ENCODE results near the gene BCL11B.
"Not testable (repeated sequence)": the region's sequence is repeated elsewhere in the genome, so short reads cannot be mapped to it uniquely, and the experiment has no call there.

Gene BCL11B

GRCh38 chr14:99236386-99237138 is 35.4 kb downstream of the BCL11B start:
- DNase-seq: no peak

GRCh38 chr14:99235582-99236320 is 36.2 kb downstream of the BCL11B start:
- DNase-seq: no peak

- DNase-seq: peak; percentile 81
These were observed 36.9 kb downstream of the BCL11B start for GRCh38 chr14:99234961-99235571.

DNA sequence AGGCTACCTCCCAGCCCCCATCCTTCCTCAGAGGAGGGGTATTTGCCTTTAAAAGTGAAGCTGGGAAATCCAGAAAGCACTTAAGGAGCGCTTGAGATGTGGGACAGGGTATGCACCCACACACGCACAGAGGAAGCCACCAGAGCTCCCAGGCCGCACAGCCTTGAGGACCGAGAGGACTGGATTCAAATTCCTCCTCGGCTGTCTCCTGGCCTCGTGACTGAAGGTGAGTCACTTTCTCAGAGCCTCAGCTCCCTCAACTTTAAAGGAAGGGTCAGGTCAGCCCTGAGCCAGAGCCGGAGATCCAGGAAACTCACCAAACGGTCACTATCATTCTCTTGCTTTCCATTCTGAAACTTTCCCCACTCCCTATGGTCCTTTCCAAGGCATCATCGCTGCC is 37.6 kb downstream of the BCL11B start:
- no peak for DNase-seq

GRCh38 chr14:99233222-99234035 is 38.6 kb downstream of the BCL11B start:
- DNase-seq: no peak

DNA sequence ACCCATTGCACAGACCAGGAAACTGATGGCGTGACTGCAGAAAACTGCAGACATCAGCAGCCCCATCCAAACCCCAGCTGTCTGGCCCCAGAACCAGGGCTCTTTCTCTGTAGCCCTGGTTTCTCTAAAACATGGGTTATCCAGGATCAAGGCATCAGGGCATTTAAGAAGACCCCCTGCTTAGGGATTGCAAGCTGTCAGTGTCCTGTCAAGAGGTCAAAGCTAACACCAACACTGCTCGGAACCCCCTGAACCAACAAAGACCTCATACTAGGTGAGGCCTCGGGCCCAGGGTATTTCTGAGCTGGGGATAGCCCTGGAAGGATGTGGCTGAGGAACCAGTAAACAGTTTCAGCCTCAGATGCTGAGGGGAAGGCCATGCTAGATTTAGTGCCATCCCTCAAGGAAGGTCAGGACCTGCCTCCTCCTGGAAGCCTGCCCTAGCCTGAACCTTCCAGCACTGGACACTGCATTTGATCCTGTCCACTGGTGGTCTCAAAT is 39.2 kb downstream of the BCL11B start:
- DNase-seq: no peak

GRCh38 chr14:99231850-99232713 is 39.9 kb downstream of the BCL11B start:
- DNase-seq: no peak

- no peak for DNase-seq
These were observed 40.7 kb downstream of the BCL11B start for GRCh38 chr14:99231161-99231849.

DNA sequence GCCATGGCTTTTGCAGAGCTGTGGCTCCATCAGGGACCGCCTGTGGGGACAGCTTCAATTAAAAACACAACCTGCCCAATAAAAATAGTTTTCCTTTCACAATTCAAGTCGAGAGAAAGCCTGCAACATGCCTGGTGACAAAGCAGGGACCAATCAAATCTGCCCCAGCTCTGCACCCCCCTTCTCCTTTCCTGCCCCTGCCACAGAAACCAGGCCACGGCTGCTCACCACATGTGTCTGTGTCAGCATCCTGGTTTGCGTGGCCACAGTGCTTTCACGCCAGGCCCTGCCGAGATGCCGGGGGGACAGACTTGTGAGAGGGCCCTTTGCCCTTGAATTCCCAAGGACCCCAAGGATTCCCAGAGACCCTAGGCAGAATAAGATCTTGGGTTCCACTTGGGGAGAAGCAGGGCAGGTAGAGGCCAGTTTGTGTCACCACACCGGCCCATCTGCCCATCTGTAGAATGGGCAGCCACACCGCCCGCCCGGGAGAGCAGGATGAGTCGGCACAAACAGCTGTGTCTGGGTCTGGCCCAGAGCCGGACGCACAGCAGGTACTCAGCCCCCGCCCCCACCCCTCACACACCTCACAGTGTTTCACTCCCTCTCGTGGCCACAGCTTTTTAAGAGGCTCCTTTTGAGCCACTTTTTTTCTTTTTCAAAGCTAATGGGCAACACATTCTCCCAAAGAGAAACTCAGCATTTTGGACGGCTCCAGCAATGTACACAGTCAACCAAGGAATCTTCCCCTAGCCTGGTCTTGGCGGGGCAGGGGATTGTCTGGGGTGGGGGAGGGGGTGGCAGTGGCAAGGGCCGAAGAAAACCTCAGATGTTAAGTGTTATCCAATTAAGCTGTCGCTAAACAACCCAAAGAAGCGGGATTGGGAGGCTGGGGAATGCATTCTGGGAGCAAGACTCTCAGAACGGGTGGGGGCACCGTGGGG is 41.5 kb downstream of the BCL11B start:
- DNase-seq: peak; percentile 79

- no peak for DNase-seq
These were observed 42.3 kb downstream of the BCL11B start for GRCh38 chr14:99229654-99230207.

DNA sequence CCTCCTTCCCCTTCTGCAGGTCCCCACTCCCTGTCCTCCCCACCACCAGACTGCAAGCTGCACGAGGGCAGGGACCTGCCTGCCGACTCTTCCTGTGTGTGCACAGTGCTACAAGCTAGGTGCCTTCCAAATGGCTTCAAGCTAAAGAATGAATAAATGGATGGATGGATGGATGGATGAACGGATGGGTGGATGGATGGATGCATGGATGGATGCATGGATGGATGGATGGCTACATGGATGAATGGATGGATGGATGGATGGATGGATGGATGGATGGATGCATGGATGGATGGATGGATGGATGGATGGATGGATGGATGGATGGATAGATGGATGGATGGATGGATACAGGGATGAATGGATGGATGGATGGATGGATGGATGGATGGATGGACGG is 43.2 kb downstream of the BCL11B start:
- DNase-seq: not testable (repeated sequence)

GRCh38 chr14:99226687-99227086 is 45.3 kb downstream of the BCL11B start:
- no peak for DNase-seq

DNA sequence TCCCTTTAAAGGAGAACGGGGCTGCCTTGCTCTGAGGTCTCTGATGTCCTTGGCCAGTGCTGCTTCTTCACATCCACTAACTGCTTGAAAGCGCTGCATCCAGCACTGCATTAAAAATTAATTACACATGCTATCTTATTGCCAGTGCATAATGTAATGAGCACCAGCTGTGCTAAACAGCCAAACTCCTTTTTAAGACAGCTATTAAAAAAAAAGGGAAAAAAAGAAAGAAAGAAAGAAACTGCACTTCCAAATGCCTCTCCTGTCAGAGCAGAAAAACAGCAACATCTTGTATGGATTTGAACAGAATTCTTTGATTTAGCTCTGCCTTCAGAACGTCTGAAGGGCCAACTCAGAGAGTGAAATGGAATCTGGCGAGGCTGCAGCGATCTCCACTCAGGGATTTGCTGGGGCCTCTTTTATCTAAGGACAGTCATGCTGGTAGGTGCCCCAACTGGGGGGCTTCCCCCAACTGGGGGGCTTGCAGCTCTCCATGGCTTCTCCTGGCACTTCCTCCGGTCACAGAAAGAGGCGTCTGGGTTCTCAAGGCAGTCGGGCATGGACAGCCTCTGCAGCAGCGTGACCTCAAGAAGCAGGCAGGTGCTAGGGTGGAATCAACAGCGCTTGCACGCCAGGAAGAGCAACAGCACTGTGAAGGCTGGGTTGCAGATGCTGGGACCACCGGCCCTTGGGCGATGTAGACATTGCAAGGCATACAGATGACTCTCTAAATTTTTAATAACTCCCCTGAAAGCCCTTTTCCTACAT is 46.4 kb downstream of the BCL11B start:
- no peak for DNase-seq

- no peak for DNase-seq
These were observed 47.0 kb downstream of the BCL11B start for GRCh38 chr14:99224948-99225347.

DNA sequence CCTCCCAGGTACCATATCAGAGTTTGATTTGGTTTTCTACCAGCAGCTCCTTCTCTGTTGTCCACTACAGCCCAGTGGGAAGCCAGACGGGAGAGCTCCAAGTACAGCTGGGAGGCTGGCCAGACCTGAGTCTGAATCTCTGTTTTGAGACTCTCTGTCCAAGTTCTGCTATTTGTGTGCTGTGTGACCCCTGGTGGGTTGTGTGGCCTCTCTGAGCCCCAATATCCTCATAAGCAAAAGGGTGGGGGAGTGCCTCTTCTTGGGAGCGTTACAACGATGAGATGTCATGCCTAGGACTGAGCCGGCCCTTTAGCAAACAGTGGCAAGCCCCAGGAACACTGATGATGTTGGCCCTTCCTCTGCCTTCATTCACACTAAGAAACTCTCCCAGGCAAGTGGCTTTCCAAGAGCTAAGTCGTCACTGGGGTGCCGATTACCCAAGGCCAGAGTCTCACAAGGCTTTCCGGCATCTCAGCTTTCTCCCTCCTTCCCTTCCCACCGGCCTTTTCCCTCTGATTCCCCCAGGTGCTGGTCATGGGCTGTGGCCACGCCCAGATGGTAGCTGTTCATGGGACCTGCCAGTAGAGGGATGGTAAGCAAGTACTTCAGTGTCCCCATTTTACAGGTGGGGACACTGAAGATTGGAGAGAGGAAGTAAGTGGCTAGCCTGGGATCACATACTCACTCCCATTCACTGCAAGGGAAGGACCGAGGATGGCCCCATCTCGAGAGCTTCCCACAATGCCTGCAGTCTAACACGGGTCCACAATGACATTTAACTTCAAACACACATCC is 47.7 kb downstream of the BCL11B start:
- DNase-seq: no peak

DNA sequence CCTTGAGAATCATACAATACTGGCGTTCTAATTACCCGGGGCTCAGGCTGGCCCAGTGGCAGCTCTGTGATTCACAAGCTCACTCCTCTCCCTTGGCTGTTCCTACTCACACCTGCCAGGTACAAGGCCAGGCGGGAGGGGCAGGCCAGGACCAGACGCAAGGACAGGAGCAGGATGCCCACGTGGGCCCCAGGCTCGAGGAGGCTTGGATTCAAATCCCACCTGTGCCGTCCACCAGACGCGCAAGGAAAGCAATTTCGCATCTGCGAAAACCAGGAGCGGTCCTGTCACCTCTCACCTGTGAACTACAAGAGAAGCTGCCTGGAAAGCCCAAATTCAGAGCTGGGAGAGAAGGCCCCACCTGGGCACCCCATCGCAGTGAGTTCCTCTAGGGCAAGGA is 50.6 kb downstream of the BCL11B start:
- DNase-seq: no peak

DNA sequence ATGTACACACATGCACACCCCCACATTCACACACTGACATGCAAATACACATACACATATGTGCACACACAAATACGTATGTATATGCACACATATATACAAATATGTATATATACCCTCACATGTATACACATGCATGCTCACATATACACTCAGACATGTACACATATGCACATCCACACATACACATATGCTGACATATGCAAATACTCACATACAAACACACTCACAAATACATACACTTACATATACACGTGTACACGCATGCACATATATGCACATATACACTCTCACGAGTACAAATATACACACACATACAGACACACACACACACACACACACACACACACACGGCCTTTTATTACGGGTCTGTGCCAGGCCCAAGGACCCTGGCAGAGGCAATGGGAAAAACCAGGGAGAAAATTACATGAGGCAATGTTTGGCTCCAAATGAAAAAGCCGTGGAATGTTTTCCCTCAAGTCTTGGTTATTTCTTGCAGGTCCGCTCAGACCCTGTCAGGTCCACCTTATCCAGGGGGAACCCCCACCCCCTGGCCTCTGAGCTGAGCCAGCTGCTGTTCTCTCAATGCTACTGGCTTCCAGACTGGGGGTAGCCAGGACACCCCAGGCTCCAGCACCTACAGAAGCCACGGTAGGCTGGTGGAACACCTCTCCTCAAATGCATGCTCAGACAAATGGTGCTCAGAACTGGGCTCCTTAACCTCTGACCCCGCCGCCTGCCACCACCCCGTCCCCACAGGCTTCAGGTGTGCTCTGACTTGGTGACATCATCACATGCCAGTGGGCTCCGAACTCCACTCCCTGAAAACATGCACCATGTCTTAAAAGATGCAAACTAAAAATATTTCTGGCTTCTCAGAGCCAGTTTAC is 54.7 kb downstream of the BCL11B start:
- DNase-seq: no peak
